Activated CD4-positive, alpha-beta T cell treated with anti-CD3 and anti-CD28 coated beads for 4 hours (primary cell): ENCODE results near the gene NUDCD2.
A peak's percentile ranks its signal among the peaks of the same experiment; 100 is the strongest.
"Not testable (repeated sequence)": the region's sequence is repeated elsewhere in the genome, so short reads cannot be mapped to it uniquely, and the experiment has no call there.

Source experiments
- DNase-seq, 2 donors: peaks; one replicate each; pipeline ENCODE4 v3.0.0-alpha.2; 2020

Gene NUDCD2

DNA sequence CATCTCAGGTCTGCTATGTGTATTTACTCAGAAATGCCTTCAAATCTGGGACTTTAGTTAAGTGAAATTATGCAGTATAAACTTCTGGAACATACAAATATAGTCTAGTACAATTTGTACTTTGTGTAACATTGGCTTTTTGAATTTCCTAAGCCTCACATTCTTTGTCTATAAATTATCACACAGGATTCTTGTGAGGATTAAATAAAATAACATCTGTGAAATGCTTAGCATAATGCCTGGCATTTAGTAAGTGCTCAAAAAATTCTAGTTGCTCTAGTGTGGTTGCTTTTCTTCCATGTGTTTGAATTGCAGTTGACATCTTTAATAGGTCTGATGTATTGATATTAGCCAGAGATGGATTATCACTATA lies 3.1 kb upstream of the NUDCD2 start:
- DNase-seq = no peak

DNA sequence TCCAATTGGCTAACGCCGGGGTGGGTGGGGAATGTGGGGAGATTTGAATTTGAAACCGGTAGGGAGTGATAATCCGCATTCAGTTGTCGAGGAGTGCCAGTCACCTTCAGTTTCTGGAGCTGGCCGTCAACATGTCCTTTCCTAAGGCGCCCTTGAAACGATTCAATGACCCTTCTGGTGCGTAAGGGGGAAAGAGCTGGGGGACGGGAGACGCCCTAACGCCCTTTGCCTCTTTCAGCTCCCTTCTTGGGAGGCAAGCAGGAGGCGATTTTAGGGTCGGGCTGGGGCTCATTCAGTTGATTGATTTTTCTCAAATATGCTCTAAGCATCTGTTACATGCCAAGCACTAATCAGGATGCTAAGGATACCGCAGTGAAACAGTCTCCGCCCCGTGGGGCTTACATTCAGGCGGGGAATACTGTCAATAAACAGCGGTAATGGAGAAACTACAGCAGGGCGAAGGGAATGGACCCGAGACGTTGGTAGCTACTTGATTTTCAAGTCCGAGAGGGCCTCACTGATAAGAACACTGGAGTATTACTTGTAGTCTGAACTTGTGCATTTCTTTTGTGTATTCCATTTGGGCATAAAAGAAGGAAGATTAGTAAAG lies 765 bp upstream of the NUDCD2 start, which contains the start of gene HMMR:
TSS of gene HMMR (plus strand) at position 71 of the 610 bp plus-strand sequence. CDS start at position 132, 61 bp downstream.
- DNase-seq = no peak

DNA sequence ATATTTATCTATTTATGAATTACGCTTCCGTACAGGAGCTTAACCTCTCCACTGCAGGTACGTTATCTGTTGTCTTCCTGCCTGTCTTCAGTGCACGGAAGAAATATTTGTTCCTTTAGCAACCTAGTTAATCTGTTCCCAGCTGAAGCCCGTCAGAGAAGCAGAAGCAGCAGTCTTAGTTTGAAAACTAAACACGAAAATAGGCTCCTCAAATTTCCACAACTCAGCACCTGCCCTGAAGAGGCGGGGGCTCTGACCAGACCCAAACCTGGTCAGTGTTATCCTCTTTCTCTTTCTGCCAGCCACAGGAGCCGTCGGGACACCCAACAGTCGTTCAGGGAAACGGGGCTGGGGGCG lies 462 bp downstream of the NUDCD2 start:
- DNase-seq = no peak

DNA sequence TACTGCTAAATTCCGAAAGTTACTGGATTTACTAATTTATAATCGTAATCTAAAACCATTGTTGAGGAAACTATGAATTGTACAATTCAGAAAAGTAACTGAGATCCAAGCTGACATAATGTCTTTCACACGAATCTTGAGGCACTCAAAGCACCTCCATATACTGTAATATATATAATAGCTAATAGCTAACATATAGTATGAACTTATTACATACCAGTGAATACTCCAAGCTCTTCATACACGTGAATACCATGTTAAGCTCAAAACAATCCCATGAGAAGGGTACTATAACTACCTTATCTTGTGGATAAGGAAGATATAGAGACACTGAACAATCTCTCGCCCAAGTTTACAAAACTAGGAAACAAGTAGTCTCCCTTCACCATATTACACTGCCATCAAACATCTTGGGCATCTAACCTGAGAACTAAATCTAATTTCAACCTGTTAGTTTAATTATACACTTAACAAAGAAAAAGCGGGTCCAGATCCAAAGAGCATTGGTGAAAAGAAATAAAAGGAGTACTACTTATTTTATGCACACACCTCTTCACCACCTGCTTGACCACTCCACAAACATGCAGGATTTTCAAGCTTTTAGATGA lies 1.0 kb downstream of the NUDCD2 start:
- no peak for DNase-seq

DNA sequence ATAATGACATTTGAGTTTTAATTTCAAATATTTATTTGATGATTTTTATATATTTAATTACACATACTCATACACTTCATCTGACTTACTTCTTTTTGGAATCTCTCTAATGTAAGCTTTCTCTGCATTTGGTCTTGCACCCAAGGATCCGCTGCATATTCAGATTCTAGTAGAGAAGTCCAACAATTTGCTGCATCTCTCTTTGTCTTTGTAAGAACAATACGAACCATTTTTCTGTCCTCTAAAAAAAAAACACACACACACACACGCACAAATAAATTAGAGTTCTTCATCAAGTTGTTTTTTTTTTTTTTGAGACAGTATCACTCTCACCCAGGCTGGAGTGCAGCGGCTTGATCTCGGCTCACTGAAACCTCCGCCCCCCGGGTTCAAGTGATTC lies 3.1 kb downstream of the NUDCD2 start:
- no peak for DNase-seq

DNA sequence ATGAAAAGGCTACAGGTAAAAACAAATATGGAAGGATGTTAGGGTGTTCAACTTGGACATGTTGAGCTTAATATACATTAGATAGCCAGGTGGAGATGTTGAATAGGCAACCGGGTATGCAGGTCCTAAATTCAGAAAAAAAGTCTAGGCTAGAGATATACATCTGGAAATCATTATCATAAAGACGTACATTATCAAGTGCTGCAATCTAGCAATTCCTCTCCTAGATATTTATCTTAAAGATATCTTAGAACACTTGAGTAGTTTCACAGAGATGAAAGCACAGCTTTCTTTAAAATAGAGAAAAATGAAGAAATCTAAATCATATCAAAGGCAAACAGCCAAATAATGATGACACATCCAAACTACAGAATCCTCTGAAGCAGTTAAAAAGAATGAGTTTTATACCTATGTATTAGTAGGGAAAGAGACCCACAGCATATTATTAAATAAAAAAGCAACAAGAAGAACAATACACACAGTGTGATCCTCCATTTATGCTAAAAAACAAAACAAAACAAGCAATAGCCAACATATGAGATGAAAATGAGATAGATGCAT lies 3.8 kb downstream of the NUDCD2 start:
- no peak for DNase-seq

DNA sequence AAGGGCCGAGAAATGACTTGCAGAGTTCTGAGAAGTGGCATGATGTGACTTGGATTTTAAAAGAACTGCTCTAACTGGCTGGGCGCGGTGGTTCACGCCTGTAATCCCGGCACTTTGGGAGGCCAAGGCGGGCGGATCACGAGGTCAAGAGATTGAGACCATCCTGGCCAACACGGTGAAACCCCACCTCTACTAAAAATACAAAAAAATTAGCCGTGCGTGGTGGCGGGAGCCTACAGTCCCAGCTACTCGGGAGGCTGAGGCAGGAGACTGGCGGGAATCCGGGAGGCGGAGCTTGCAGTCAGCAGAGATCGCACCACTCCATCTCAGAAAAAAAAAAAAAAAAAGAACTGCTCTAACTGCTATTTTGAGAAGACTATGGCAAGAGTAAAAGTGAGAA lies 4.5 kb downstream of the NUDCD2 start:
- not testable (repeated sequence) for DNase-seq

DNA sequence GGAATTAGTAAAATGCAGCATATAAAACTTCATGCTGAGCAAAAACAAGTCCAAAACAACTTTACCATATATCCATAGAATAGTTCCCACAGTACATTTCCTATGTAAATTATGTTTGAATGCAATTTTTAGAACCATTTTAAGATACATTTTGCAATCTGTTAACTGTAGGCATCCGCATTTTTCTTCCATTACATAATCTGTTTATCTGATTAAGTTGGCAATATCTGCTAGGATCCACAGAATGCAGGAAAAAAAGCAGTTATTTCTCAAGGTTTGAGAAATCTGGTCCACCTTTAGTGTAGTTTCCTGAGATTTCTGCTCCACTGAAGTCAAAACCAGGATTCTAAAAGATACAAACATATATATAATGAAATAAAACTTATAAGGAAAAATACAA lies 6.2 kb downstream of the NUDCD2 start:
- DNase-seq = no peak

DNA sequence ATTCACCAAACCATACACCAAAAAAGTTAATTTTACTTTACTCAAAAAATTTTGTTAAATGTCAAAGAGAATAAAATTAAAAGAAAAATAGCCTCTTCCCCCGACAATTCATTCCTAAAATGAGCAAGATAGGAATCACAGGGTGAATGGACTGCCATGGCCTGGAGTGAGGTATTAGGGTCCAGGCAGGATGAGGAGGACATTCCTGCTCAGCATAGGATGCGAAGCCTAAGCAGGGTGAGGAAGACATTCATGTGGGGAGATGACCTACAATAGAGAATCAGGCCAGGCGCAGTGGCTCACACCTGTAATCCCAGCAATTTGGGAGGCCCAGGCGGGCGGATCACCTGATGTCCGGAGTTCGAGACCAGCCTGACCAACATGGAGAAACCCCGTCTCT lies 8.4 kb downstream of the NUDCD2 start:
- DNase-seq = no peak

DNA sequence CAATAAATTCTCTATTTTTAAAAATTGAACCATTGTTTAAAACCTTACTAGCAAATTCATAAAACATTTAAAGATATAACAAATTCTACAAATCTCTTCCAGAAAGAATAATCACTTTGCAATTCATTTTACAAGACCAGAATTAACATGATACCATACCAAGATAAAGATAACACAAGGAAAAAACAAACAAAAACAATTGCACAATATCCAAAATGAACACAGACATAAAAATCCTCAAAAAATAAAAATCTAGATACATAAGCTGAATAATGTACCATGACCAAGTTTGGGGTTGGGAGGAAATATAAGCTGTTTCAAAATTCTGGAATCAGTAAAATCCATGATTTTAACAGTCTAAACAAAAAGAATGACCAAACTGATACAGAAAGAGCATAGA lies 11.4 kb downstream of the NUDCD2 start:
- DNase-seq = no peak

DNA sequence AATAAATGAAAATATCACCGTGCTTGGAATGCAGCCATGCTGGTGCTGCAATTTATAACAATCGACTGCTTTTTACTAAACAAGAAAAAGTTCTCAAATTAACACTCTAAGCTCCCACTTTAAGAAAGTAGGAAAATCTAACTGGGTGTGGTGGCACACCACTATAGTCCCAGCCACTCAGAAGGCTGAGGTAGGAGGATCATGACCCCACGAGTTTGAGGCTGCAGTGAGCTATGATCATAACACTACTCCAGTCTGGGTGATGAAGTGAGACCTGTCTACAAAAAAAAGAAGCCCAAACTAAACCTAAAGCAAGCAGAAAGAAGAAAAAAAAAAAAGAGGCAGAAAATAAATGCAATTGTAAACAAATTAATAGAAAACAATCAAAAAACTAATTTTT lies 12.0 kb downstream of the NUDCD2 start:
- DNase-seq = no peak

DNA sequence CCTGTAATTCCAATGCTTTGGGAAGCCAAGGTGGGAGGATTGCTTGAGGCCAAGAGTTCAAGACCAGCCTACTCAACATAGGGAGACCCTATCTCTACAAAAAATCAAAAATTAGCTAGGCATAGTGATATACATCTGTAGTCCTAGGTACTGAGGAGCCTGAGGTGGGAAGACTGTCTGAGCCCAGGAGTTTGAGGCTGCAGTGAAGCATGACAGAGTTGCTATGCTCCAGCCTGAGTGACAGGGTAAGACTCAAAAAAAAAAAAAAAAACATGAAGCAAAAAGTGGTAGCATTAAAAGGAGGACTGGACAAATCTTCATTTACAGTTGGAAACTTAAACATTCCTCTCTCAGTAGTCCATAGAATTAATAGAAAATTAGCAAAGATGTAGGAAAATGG lies 12.7 kb downstream of the NUDCD2 start:
- DNase-seq = no peak

DNA sequence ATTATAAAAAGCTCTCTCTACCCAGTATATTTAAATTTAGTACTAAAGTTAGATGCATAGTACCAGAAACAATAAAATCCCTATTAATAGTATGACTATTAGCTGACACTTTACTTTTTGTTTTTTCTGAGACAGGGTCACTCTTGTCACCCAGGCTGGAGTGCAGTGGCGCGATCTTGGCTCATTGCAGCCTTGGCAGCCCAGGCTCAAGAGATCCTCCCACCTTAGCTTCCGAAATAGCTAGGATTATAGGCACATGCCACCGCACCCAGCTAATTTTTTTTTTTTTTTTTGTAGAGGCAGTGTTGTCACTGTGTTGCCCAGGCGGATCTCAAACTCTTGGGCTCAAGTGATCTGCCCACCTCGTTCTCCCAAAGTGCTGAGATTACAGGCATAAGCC lies 14.6 kb downstream of the NUDCD2 start:
- no peak for DNase-seq

DNA sequence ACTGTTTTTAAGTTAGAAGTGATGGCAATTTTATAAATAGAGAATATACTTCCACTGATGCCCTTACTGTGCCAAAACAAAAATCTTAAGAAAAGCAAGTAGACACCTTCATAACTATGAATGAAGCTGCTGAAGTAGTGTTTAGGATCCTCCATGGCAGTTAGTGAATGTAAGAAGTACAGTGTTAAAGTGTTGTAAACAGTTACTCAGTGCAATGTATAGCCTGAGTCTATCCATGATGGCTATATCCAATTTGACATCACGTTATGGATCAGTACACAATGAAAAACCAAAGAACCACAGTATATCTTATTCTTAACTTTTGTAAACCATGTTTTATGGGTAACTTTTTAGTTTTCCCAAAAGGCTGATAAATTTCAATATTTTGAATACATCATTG lies 15.4 kb downstream of the NUDCD2 start:
- DNase-seq = no peak

DNA sequence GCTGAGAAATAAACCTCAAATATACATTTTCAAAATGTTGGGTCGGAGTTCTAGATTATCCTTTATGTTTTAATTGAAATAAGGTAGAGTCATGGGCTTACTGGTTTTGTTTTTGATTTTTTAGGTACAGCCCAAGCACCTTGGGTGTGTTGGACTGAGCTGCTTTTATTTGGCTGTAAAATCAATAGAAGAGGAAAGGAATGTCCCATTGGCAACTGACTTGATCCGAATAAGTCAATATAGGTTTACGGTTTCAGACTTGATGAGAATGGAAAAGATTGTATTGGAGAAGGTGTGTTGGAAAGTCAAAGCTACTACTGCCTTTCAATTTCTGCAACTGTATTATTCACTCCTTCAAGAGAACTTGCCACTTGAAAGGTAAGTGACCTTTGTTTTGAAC lies 18.9 kb downstream of the NUDCD2 start:
- DNase-seq = no peak

DNA sequence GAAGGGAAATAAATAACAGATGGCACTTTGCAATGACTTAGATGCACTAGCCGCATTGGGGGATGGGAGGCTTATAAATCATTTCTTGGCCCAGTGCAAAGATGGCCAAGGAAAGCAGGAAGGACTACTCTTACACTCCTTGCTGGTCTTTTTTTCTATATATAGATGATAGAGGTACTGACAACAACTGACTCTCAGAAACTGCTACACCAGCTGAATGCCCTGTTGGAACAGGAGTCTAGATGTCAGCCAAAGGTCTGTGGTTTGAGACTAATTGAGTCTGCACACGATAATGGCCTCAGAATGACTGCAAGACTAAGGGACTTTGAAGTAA lies 20.8 kb downstream of the NUDCD2 start:
- no peak for DNase-seq

DNA sequence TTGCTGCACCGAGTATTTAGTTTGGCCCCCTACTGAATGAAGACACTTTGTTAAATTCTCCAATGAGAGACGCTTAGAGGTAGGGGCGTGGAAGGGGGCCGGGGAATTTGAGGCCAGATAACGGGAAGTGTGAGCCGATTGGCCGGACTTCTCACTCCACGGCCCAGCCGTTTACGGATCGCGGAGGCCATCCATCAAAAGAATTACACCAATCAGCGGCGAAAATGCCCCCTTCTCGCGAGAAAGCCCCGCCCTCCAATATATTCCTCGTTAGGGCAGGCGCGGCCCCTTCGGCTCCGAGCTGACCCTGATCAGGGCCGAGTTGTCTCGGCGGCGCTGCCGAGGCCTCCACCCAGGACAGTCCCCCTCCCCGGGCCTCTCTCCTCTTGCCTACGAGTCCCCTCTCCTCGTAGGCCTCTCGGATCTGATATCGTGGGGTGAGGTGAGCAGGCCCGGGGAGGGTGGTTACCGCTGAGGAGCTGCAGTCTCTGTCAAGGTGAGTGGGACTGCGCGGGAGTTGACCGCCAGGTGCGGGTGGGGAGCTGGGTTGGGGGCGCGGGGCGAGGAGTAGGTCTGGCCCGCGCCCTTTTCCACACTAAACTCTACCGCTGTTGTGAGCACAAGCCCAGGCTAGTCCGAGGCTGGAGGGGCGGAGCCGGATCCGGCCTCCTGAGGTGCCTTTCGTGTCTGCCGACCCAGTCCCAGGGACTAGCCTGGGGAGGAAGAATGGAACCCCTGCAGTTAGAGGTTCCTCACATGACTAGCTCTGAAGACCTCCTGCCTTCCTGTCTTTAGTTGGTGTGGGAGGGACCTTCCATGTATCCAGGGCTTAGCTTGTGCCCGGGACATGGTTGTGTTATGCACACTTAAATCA lies 22.4 kb downstream of the NUDCD2 start, which contains the start of gene CCNG1:
TSS of gene CCNG1 (plus strand) at position 287 of the 874 bp plus-strand sequence. CDS start 1,662 bp downstream, outside the sequence.
- DNase-seq = peak; percentile 83

DNA sequence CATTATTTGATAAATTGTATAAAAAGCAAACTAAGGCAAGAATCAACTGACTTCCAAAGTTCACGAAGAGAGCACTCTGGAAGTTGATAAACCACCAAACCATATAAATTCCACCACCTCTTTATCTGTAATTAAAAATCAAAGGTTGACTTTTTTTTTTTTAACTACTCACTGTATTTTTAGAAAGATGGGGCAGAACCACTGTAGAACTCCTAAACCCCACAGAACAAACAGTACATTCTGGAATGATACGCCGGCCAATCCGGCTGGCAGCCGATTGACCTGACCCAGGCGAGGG lies 22.9 kb downstream of the NUDCD2 start:
- no peak for DNase-seq

DNA sequence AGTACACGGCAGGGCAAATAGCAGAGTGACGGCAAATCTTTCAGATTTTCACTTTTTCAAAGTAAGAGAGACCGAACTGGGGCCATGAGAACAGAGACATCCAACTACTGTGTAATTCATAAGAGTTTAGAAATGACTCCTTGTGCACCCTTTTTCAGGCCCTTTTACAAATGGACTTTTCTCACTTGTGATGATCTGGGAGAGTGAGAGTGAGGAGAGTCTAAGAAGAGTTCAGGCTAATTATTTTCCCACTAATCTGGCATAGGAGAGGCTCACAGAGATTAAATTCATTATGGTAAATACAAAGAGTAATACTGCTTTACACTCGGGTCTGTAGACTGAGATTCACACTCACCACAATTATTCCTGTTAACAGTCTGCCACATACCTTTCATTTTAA lies 23.4 kb downstream of the NUDCD2 start:
- DNase-seq = no peak

DNA sequence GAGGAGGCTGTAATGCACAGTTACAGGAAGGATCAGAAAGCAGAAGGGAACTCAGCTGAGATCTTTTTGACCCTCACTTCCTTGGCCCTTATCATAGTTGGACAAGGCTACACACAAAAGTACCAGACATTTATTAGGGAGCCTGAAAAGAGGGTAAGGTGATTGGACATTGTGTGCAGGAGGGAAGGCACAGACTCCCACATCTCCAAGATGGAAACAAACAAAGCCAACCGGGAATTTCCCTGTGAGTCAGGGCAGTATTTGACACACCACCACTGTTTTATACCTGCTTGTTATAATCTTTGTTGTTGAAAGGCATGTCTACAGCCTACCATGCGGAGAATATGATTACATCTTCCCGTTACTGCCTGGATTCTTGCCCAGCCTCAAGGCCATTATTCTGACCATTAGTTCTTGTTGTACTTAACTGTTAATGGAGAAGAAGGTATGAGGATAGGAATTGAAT lies 25.5 kb downstream of the NUDCD2 start:
- DNase-seq = no peak

DNA sequence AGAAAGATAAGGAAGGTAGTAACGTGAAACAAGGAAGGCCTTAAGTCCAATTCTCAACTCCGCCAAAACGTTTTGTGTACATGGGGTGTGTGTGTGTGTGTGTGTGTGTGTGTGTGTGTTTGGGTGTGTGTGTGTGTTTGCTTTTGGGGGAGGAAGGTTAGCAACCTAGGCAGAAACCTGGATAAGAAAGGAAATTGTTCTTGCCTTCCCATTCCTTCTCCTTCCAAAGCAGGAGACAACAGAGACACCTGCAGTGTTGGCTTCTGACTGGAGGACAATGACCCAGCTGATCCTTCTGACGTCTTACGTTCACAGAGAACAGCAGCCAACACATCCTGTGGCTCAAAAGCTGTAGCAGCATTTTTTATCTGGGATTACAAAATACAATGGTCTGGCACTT lies 26.6 kb downstream of the NUDCD2 start:
- no peak for DNase-seq

DNA sequence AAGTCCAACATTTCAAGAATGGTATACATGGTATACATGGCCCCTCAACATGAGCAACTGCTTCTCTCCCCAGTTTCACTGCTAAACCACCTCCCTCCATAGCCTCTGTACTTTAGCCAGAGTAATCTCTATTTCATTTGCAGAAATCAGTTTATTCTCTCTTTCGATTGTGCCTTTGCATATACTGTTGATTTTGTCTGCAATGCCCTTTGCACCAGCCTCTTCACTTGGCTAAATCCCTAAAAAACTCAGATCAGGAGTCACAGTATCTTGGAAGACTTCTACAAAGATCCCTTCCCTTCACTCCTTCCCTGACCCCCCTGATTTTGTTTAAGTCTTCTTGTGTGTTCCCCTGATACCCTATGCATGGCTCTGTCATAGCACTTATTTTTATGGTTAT lies 27.4 kb downstream of the NUDCD2 start:
- DNase-seq = no peak

DNA sequence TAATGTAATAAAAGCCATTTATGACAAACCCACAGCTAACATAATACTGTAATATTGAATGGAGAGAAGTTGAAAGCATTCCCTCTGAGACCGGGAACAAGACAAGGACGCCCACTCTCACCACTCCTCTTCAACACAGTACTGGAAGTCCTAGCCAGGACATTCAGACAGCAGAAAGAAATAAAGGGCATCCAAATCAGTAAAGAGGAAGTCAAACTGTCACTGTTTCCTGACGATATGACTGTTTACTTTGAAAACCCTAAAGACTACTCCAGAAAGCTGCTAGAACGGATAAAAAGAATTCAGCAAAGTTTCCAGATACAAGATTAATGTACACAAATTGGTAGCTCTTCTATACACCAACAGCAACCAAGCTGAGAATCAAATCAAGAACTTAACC lies 33.8 kb downstream of the NUDCD2 start:
- not testable (repeated sequence) for DNase-seq

DNA sequence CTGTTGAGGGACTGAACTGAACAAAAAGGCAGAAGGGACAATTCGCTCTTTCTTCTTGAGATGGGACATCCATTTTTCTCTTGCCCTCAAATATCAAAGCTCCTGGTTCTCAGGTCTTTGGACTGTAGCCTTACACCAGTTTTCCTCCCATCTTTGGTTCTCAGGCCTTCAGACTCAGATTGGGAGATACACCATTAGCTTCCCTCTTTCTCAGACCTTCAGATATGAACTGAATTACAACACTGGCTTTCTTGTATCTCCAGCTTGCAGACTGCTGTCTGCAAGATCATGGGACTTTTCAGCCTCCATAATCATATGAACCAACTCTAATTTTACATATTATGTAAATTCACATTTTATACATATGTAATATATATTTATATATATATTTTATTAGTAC lies 35.1 kb downstream of the NUDCD2 start:
- no peak for DNase-seq
